GM12865 (cell line): ENCODE measurements around the gene LDLRAD3.

Source experiments
- DNase-seq: peaks from one replicate; pipeline ENCODE4 v3.0.0; 2010; ENCODE audit warnings: low read depth
- H3K4me3 ChIP-seq: 2 replicates; pipeline ENCODE4 v1.5.1; 2011; ENCODE audit warnings: mild to moderate bottlenecking, low read depth, low read length, control low read depth
- TF ChIP-seq, protein P1 (sequence below): IDR thresholded peaks from 2 replicates; pipeline ENCODE4 v1.5.1; 2011; ENCODE audit warnings: low read length, control low read depth, low read depth, inconsistent platforms; ENCODE audit not compliant: insufficient read depth; ENCODE audit errors: missing control alignments

Gene LDLRAD3

DNA sequence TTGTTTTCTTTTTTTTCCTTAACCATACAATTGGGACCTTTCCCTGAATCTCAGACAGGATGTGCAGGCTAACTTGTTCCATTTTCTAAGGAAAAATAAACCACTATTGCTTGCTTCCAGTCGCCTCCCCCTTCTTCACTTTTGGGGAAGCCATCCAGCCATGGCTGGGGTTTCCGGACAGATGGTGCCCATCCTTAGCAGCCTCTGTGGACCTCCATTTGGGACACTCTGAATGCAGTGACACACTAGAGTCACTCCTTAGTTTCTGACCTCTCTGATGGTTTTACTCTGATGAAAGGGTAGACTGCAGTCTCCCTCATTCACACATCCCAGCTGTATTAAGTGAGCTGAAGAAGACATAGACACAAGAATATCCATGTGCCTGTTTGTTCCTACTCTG is 198.1 kb downstream of the LDLRAD3 start:
- TF ChIP-seq, protein P1, sequence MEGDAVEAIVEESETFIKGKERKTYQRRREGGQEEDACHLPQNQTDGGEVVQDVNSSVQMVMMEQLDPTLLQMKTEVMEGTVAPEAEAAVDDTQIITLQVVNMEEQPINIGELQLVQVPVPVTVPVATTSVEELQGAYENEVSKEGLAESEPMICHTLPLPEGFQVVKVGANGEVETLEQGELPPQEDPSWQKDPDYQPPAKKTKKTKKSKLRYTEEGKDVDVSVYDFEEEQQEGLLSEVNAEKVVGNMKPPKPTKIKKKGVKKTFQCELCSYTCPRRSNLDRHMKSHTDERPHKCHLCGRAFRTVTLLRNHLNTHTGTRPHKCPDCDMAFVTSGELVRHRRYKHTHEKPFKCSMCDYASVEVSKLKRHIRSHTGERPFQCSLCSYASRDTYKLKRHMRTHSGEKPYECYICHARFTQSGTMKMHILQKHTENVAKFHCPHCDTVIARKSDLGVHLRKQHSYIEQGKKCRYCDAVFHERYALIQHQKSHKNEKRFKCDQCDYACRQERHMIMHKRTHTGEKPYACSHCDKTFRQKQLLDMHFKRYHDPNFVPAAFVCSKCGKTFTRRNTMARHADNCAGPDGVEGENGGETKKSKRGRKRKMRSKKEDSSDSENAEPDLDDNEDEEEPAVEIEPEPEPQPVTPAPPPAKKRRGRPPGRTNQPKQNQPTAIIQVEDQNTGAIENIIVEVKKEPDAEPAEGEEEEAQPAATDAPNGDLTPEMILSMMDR, result no peak
- DNase-seq, result no peak

DNA sequence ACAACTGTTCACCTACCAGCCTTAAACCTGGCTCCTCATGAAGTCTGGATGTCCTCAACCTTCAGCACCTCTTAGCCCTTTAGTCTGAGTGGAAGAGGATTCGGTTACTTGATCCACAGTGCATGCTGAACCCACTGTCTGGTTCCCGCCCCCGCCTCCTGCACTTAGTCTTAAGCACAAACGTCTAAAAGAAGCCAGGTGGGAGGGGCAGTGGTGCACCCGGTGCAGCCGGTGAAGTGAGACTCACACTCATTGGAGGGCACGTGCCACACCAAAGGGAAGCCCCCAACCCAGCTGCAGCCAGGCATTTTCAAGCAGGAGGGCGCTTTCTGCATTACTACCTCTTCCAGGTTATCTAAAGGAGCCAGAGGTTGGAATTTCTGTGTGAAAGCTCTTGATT is 198.6 kb downstream of the LDLRAD3 start:
- TF ChIP-seq, protein P1, result no peak
- no peak for DNase-seq
- H3K4me3 ChIP-seq, result no peak overlapping the region

More for the DNA sequence above, 198.1 kb downstream of the LDLRAD3 start:
- no peak overlapping the region for H3K4me3 ChIP-seq

DNA sequence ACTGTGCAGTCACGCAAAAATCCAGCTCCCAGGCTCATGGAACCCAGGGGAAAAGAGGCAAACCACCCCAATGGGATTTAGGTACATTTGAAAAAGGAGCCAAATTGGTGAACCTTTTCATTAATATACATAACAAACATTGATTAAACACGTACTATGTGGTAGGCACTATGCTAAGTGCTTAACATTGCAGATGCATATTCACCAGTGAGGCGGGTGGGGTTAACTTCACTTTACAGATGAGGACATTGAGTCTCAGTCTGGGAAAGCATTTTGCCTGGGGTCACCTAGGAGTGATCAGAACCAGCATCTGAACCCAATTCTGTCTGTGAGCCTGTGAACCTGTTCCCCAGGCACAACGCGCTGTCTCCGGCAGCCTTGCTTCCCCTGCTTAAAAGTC is 199.0 kb downstream of the LDLRAD3 start:
- TF ChIP-seq, protein P1, result no peak
- H3K4me3 ChIP-seq, result no peak overlapping the region
- no peak for DNase-seq

DNA sequence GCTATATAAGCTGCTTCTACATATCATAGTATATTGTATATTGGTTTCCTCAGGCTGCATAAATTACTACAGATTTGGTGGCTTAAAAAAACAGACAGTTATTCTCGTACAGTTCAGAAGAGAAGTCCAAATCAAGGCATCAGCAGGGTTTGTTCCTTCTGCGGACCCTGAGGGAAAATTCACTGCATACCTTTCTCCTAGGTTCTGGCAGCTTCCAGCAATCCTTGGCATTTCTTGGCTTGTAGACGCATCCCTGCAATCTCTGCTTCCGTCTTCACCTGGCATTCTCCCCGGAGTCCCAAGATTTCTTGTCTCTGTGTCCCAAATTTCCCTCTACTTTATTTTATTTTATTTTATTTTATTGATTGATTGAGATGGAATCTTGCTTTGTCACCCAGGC is 202.6 kb downstream of the LDLRAD3 start:
- TF ChIP-seq, protein P1, result no peak
- no peak for DNase-seq
- H3K4me3 ChIP-seq, result no peak overlapping the region

DNA sequence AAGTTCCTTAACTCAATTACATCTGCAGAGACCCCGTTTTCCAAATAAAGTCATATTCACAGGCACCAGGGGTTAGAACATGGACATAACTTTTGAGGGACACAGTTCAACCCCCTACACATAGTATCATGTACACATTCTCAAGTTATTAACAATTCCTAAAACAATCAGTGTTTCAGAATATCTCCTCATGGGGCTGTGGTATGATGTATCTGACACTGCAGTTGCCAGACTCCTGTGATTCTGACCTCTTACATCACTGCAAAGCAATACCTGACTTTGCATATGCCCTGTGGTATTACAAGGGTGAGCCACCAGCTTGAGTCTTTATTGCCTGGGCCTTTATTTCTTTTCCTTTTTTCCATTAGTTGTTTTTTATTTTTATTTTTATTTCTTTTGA is 203.6 kb downstream of the LDLRAD3 start:
- no peak overlapping the region for H3K4me3 ChIP-seq
- TF ChIP-seq, protein P1, result no peak
- no peak for DNase-seq

DNA sequence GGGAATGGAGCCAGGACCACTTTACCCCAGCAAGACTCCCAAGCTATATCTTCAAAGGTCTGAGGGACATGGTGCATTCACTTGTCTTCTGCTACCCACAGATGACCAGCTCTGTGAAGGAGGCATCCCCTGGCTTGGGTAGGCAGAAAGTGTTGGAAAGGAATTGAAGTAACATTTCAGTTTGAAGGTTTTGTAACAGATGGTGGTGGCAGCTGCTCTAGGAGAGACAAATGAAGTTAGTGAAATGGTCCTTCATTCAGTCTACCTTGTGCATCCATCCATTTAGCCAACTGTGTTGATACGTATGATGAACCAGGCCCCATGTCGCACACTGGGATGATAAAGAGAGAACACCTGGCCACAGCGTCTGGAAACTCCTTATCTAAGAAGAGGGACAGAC is 204.8 kb downstream of the LDLRAD3 start:
- no peak overlapping the region for H3K4me3 ChIP-seq
- TF ChIP-seq, protein P1, result no peak
- DNase-seq, result no peak

DNA sequence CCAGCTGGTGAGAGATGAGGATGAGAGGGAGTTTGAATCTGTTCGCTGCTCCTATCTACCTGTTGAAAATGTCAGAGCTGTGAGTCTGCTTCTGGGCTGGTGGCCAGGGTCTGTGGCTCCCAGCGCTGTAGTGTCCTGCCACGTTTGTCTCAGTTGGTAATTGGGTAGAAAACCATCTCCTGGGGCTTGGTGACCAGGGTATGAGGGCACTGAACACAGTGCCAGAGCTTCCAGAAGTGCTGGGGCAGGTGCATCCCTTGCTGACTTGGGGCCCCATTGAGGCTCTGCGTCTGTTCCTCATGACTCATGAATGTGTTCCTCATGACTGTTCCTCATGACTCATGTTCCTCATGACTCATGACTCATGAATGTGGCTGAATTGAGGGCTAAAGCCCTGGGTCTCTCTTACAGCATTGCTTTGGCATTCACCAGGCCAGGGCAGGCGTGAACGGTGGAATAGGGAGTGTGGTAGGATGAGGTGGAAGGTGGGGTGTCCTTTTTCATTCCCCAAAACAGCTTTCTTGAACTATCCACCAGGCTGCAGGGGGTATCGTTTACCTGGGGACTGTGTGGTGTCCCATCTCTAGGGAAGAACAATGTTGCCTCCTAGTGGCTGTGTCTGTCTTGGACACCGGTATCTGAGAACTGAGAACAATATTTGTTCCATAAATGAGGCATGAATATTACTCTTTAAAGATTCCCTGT is 205.8 kb downstream of the LDLRAD3 start:
- H3K4me3 ChIP-seq, result no peak overlapping the region
- TF ChIP-seq, protein P1, result peak; percentile 63
- DNase-seq, result peak; percentile 43
